K562 (cell line): ENCODE results near the gene NME7. TPM values are rescaled to one million over a fixed set of nuclear protein-coding genes. Genes with fewer than 3 reads are reported as not detected.

Experiments used
- ATAC-seq: fragments of 200-7000 bp; cut with Tn5 transposase; 3 replicates; pipeline ENCODE4 v1.9.1; 2020; ENCODE audit warnings: moderate library complexity
- BruUV-seq: library from RNA; stranded (reverse); fragments of 400-500 nt; replicated peaks from 2 replicates; lab custom pipeline; 2021; lab: Mats Ljungman, UMichigan
- CTCF ChIA-PET: fragments of 300-600 bp; formaldehyde crosslinking; extraction: SDS; loops from one replicate; lab custom pipeline; 2021; ENCODE audit warnings: low intra/inter-chr PET ratio; lab: Yijun Ruan, JAX
- POLR2A ChIA-PET: fragments of 300-600, 350-650 bp; sonication (Branson Sonifier 250); formaldehyde crosslinking; extraction: SDS; loops from one replicate; lab custom pipeline; 2021; ENCODE audit warnings: antibody characterized with exemption, inconsistent platforms; lab: Yijun Ruan, JAX
- DNase-seq, 4 experiments: peaks; one replicate each; pipeline versions ENCODE4 v3.0.0 to v3.0.0-alpha.2; 2011 to 2018; ENCODE audit warnings: low spot score in 3 of 4, mixed read lengths in 3 of 4; ENCODE audit errors: extremely low read depth in 1 of 4
- FAIRE-seq: peaks from 2 replicates; lab custom pipeline; 2011; peaks lifted over from hg19 to GRCh38; lab: Jason Lieb, UNC
- H2AFZ ChIP-seq: 2 replicates; pipeline ENCODE4 v1.6.0; 2011; ENCODE audit warnings: low read depth, low read length, control low read depth, inconsistent platforms
- H3K27ac ChIP-seq: fragments of 200-600 bp; 3 replicates; pipeline ENCODE4 v1.8.0; 2011; ENCODE audit warnings: low read depth, mild to moderate bottlenecking, control low read depth, inconsistent platforms, low read length, moderate library complexity, mixed read lengths; ENCODE audit errors: extremely low read depth
- H3K27me3 ChIP-seq, 2 experiments: fragments of 300-600 bp in 1 of 2; 2 replicates in 1 of 2; 3 replicates in 1 of 2; pipeline versions ENCODE4 v1.6.0 to v1.8.0; 2011; ENCODE audit warnings: inconsistent platforms in 2 of 2, low read length in 2 of 2, mild to moderate bottlenecking in 1 of 2, mixed read lengths in 1 of 2, moderate library complexity in 1 of 2; ENCODE audit not compliant: control insufficient read depth in 2 of 2, insufficient read depth in 2 of 2
- H3K36me3 ChIP-seq: fragments of 300-600 bp; 3 replicates; pipeline ENCODE4 v1.8.0; 2011; ENCODE audit warnings: mild to moderate bottlenecking, low read length, inconsistent platforms; ENCODE audit not compliant: control insufficient read depth, insufficient read depth
- H3K4me1 ChIP-seq, 2 experiments: fragments of 200-600 bp in 1 of 2; replicated peaks in 1 of 2; 2 replicates in 1 of 2; 3 replicates in 1 of 2; pipeline versions ENCODE4 v1.5.1 to v1.8.0; 2011; ENCODE audit warnings: inconsistent platforms in 2 of 2, low read length in 2 of 2, mild to moderate bottlenecking in 1 of 2, mixed read lengths in 1 of 2, moderate library complexity in 1 of 2; ENCODE audit not compliant: control insufficient read depth in 2 of 2, insufficient read depth in 2 of 2
- H3K4me2 ChIP-seq: 2 replicates; pipeline ENCODE4 v1.6.1; 2011; ENCODE audit warnings: low read length, control low read depth, inconsistent platforms, mixed read lengths; ENCODE audit not compliant: insufficient read depth
- H3K4me3 ChIP-seq: fragments of 200-600 bp; sonication (generic), shearing (Covaris generic); 2 replicates; pipeline ENCODE4 v1.5.1; 2016; ENCODE audit warnings: control low read depth, inconsistent platforms
- H3K79me2 ChIP-seq: fragments of 200-600 bp; 3 replicates; pipeline ENCODE4 v1.8.0; 2011; ENCODE audit warnings: low read length, inconsistent platforms; ENCODE audit not compliant: control insufficient read depth, insufficient read depth
- H3K9ac ChIP-seq, 2 experiments: 2 replicates each; pipeline versions ENCODE4 v1.6.0 to v1.6.1; 2011; ENCODE audit warnings: low read depth in 2 of 2, low read length in 2 of 2, control low read depth in 1 of 2, inconsistent platforms in 1 of 2, mild to moderate bottlenecking in 1 of 2, mixed read lengths in 1 of 2; ENCODE audit not compliant: insufficient read depth in 1 of 2
- H3K9me1 ChIP-seq: one replicate; pipeline ENCODE4 v1.6.0; 2011; ENCODE audit warnings: inconsistent platforms, mild to moderate bottlenecking, low read length, moderate library complexity; ENCODE audit not compliant: control insufficient read depth, insufficient read depth
- H3K9me3 ChIP-seq: replicated peaks from 2 replicates; pipeline ENCODE4 v1.5.1; 2011; ENCODE audit warnings: low read depth, low read length, inconsistent platforms; ENCODE audit not compliant: control insufficient read depth, insufficient read depth
- H4K20me1 ChIP-seq: replicated peaks from 2 replicates; pipeline ENCODE4 v1.6.1; 2011; ENCODE audit warnings: low read length, inconsistent platforms, mixed read lengths; ENCODE audit not compliant: control insufficient read depth, insufficient read depth
- JUN ChIP-seq, 2 experiments: sonication (generic) in 1 of 2; formaldehyde crosslinking in 1 of 2; IDR thresholded peaks; 2 replicates each; pipeline versions ENCODE4 v1.6.1 to v1.8.0; 2012 to 2022; ENCODE audit warnings: borderline replicate concordance in 2 of 2, mild to moderate bottlenecking in 2 of 2, improper control_type of control experiment in 1 of 2, low read depth in 1 of 2, low read length in 1 of 2, missing genetic modification reagents in 1 of 2
- MEIS2 ChIP-seq: fragments of 450-650 bp; IDR thresholded peaks from 2 replicates; pipeline ENCODE4 v1.6.1; 2014; ENCODE audit warnings: mild to moderate bottlenecking; ENCODE audit not compliant: partially characterized antibody
- MXD1 ChIP-seq: fragments of 250-450 bp; sonication (Bioruptor Pico); IDR thresholded peaks from 2 replicates; pipeline ENCODE4 v1.8.0; 2021; ENCODE audit warnings: borderline replicate concordance, mild to moderate bottlenecking, moderate library complexity; ENCODE audit not compliant: poor library complexity, severe bottlenecking
- NCOR1 ChIP-seq: fragments of 450-650 bp; IDR thresholded peaks from 2 replicates; pipeline ENCODE4 v1.6.1; 2016; ENCODE audit warnings: mild to moderate bottlenecking, moderate library complexity
- USF1 ChIP-seq: sonication (generic); formaldehyde crosslinking; IDR thresholded peaks from 2 replicates; pipeline ENCODE4 v1.9.0; 2022; ENCODE audit warnings: mild to moderate bottlenecking, missing genetic modification reagents
- WGBS: fragments of 100-300 bp; shearing (Covaris generic); methylation state at CpG from one replicate; pipeline ENCODE4 v1.1.6; 2016; ENCODE audit warnings: low coverage, mixed read lengths; ENCODE audit not compliant: insufficient coverage; ENCODE audit errors: missing lambda C conversion rate; 5-methylcytosine and 5-hydroxymethylcytosine counted together
- in situ Hi-C: fragments of 300-500 bp; cut with MboI; formaldehyde crosslinking; loops from 4 replicates; pipeline ENCODE4 v1.15.0; 2018; ENCODE audit warnings: inconsistent platforms, mixed read lengths
- intact Hi-C: fragments of 100-400 bp; cut with micrococcal nuclease; formaldehyde crosslinking; loops from 2 replicates; pipeline ENCODE4 v1.14.2; 2022
- polyA plus RNA-seq, 8 experiments: library from polyadenylated mRNA; depleted of rRNA in 4 of 8; stranded (reverse) in 5 of 8; unstranded in 3 of 8; fragments of >200 nt; fragmentation: Nextera tagmentation in 2 of 8; fragmentation: Illumina TruSeq in 1 of 8; extraction: Ambion mirVana in 2 of 8; extraction: Trizol in 1 of 8; gene quantifications; 2 replicates each; pipeline versions ENCODE4 v1.2.1 to v1.2.3, GENCODE V29; 2011 to 2014; ENCODE audit warnings: inconsistent platforms in 1 of 8, missing spikeins in 1 of 8
- total RNA-seq, 7 experiments: library from RNA; depleted of rRNA in 6 of 7; stranded (reverse); fragments of >200 nt in 6 of 7; fragmentation: Illumina TruSeq in 2 of 7; extraction: Trizol in 2 of 7; gene quantifications; 2 replicates each; pipeline versions ENCODE4 v1.2.1 to v1.2.3, GENCODE V29; 2011 to 2021; ENCODE audit warnings: low replicate concordance in 1 of 7

The NME7 gene
- total and polyA plus RNA-seq, 9 of the 15 experiments (the other 6 are each of a cell fraction or from before 2014, with no cell fraction given), result 7.9 to 43.2 (median 23.9) TPM

- FAIRE-seq (no peak), DNase-seq (no peak), ATAC-seq (peak; percentile 42)
- no peak overlapping the region for H3K9ac ChIP-seq
- WGBS, result 3% methylated on average over 4 of the region's 4 CpGs
- POLR2A ChIA-PET, result interaction anchor here (0.6 to 1.0 kb wide), 2 partner anchors 15 to 1596 kb away, joined by 3 to 5 read pairs; partner anchors contain the start of gene ATP1B1
- H3K4me1 ChIP-seq, result no peaks in the 10 kb centered on the region
- H3K27ac ChIP-seq, result no peak overlapping the region
- CTCF ChIA-PET, result no interaction called here
- H3K4me2 ChIP-seq, result no peak overlapping the region
- H3K9me1 ChIP-seq, result no peaks in the 10 kb centered on the region
- no peaks in the 10 kb centered on the region for H3K79me2 ChIP-seq
- TF ChIP-seq NCOR1 (no peak), MXD1 (no peak), JUN (IDR thresholded peaks at IDR 0.05; ENCODE audit: borderline replicate concordance, low read depth, low read length) (no peak), JUN (CRISPR knock-in tag; IDR thresholded peaks at IDR 0.05; ENCODE audit: borderline replicate concordance) (no peak), USF1 (CRISPR knock-in tag) (no peak), MEIS2 (no peak)
- in situ Hi-C loops (no loop called here), intact Hi-C loops (no loop called here)
- H2AFZ ChIP-seq, result no peak overlapping the region
- no peak overlapping the region for H3K4me3 ChIP-seq
- H3K36me3 ChIP-seq, result no peaks in the 10 kb centered on the region
- H3K27me3 ChIP-seq, result peaks cover 11 to 19% of the 10 kb centered on the region in 2 experiments; a peak in 4 of 5 replicates
- BruUV-seq, result no TSS peak
- no peaks in the 10 kb centered on the region for H3K9me3 ChIP-seq
- H4K20me1 ChIP-seq, result no peaks in the 10 kb centered on the region
Measured at GRCh38 chr1:169090900-169091311, 276.7 kb downstream of the NME7 start.
